Mucosa of rectum (tissue), 2 donors: ENCODE results near the gene ABI1.
"Not testable (repeated sequence)": the region's sequence is repeated elsewhere in the genome, so short reads cannot be mapped to it uniquely, and the experiment has no call there.

Experiments
- H3K27ac ChIP-seq, 2 donors: one replicate each; pipeline ENCODE4 v1.7.0; 2013; ENCODE audit warnings: inconsistent platforms in 2 of 2, low read depth in 2 of 2, low read length in 2 of 2
- H3K27me3 ChIP-seq, 2 donors: one replicate each; pipeline ENCODE4 v1.7.0; 2013; ENCODE audit warnings: low read length in 2 of 2; ENCODE audit not compliant: control insufficient read depth in 2 of 2, insufficient read depth in 2 of 2
- H3K36me3 ChIP-seq, 2 donors: one replicate each; pipeline ENCODE4 v1.7.0; 2013; ENCODE audit warnings: low read length in 2 of 2; ENCODE audit not compliant: control insufficient read depth in 2 of 2, insufficient read depth in 2 of 2
- H3K4me1 ChIP-seq, 2 donors: one replicate each; pipeline ENCODE4 v1.7.0; 2013; ENCODE audit warnings: low read length in 2 of 2, mild to moderate bottlenecking in 1 of 2; ENCODE audit not compliant: control insufficient read depth in 2 of 2, insufficient read depth in 2 of 2
- H3K4me3 ChIP-seq, 2 donors: one replicate each; pipeline ENCODE4 v1.7.0; 2013; ENCODE audit warnings: low read length in 2 of 2
- H3K9ac ChIP-seq, 2 donors: one replicate each; pipeline ENCODE4 v1.7.0; 2013; ENCODE audit warnings: low read length in 2 of 2, low read depth in 1 of 2, mild to moderate bottlenecking in 1 of 2
- H3K9me3 ChIP-seq, 2 donors: one replicate each; pipeline ENCODE4 v1.7.0; 2013; ENCODE audit warnings: low read length in 2 of 2; ENCODE audit not compliant: control insufficient read depth in 2 of 2
- donor health status: healthy.
- donor health status: Normal muscosa, but diverticular disease.

The ABI1 gene

DNA sequence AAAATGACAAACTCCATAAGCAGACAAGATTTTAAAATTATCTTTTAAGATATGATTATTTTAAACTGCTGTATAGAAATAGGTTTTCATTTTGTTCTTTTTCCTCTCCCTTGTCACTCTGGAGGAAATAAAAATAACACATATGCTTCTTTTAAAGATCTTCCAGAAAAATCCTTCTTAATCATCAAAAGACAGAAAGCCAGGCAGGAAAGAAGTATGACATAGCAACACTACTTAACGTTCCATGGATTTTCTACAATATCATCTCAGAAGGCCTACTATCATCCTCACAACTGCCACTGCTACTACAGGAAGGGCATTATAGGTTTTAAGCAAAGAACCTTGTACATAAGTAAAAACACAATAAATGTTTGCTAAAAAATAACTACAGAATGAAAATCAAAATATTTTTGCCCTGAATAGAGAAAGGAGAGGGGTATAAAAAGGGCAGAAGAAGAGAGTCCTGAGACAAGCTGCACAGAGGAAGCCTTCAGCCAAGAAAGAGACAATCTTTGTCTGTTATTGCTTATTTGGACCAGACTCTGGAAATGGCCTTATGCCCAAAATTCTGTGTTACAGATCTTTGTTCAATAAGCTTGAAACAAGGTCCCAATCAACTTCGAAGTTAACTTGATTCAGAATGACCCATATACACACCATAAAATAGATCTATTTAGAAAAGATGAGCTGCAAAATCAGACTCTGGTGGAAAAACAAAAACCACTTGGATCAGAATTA lies 67.8 kb downstream of the ABI1 start:
- Histone ChIP-seq H3K9me3 (no peaks in the 10 kb centered on the region), H3K36me3 (no peaks in the 10 kb centered on the region), H3K27ac (no peak overlapping the region), H3K4me3 (no peak overlapping the region), H3K27me3 (no peaks in the 10 kb centered on the region), H3K9ac (no peak overlapping the region), H3K4me1 (peaks cover 0 to 3% of the 10 kb centered on the region in 2 donors)

DNA sequence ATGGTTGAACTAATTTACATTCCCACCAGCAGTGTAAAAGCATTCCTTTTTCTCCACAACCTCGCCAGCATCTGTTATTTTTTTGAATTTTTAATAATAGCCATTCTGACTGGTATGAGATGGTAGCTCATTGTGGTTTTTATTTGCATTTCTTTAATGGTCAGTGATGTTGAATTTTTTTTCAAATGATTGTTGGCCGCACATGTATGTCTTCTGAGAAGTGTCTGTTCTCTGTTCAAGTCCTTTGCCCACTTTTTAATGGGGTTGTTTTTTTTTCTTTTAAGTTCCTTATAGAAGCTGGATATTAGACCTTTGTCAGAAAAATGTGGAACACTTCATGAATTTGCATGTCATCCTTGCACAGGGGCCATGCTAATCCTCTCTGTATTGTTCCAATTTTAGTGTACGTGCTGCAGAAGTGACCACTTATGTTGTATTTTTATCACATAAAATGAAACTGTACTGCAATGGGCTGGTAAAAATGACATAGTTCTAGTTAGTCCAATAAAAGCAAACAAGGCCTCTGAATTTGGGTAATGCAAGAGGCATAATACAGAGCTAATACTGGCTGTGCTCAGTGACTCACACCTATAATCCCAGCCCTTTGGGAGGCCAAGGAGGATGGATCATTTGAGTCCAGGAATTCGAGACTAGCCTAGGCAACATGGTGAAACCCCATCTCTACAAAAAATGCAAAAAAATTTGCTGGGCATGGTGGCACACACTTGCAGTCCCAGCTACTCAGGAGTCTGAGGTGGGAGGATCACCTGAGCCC lies 70.3 kb downstream of the ABI1 start:
- no peak overlapping the region for H3K27ac ChIP-seq

DNA sequence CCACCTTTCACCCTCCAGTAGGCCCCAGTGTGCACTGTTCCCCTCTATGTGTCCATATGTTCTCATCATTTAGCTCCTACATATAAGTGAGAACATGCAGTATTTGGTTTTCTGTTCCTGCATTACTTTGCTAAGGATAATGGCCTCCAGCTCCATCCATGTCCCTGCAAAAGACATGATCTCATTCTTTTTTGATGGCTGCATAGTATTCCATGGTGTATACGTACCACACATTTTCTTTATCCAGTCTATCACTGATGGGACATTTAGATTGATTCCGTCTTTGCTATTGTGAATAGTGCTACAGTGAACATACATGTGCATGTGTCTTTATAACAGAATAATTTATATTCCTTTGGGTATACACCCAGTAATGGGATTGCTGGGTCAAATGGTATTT lies 71.0 kb downstream of the ABI1 start:
- not testable (repeated sequence) for H3K9me3 ChIP-seq, H3K36me3 ChIP-seq, H3K4me1 ChIP-seq, H3K4me3 ChIP-seq, H3K27me3 ChIP-seq, H3K27ac ChIP-seq, H3K9ac ChIP-seq

More for the DNA sequence above, 70.3 kb downstream of the ABI1 start:
- Histone ChIP-seq H3K36me3 (no peaks in the 10 kb centered on the region), H3K4me1 (peaks cover 3 to 5% of the 10 kb centered on the region in 2 donors), H3K9ac (no peak overlapping the region), H3K9me3 (no peaks in the 10 kb centered on the region), H3K27me3 (no peaks in the 10 kb centered on the region), H3K4me3 (no peak overlapping the region)

GRCh38 chr10:26787362-26787761 lies 73.4 kb downstream of the ABI1 start:
- Histone ChIP-seq H3K27ac (no peak overlapping the region), H3K9me3 (no peaks in the 10 kb centered on the region), H3K4me3 (no peak overlapping the region), H3K9ac (no peak overlapping the region), H3K4me1 (peaks cover 3% of the 10 kb centered on the region in 2 donors), H3K27me3 (no peaks in the 10 kb centered on the region), H3K36me3 (no peaks in the 10 kb centered on the region)

DNA sequence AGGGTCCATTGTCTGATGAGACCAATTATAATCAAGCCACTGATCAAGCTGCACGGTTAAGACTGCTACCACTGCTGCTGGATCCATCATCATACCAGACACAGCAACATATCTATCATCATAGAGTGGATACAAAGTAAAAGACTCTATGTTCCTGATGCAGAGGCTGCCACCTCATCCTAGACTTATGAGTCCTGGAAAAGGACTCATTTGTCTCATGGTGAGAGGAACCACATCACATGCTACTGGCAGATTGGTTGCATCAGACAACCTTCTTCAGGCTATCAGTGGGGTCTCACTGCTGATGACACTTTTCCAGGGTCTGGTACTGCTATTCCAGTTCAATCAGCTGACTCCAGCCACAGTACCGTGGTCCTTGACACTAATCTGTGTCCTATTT lies 79.0 kb downstream of the ABI1 start:
- no peaks in the 10 kb centered on the region for H3K9me3 ChIP-seq
- H3K4me3 ChIP-seq, result no peak overlapping the region
- no peak overlapping the region for H3K9ac ChIP-seq
- no peaks in the 10 kb centered on the region for H3K27me3 ChIP-seq
- peaks cover 17 to 30% of the 10 kb centered on the region in 2 donors for H3K4me1 ChIP-seq
- no peaks in the 10 kb centered on the region for H3K36me3 ChIP-seq
- H3K27ac ChIP-seq, result peak overlapping the region in 1 of 2 donors; percentile 2

DNA sequence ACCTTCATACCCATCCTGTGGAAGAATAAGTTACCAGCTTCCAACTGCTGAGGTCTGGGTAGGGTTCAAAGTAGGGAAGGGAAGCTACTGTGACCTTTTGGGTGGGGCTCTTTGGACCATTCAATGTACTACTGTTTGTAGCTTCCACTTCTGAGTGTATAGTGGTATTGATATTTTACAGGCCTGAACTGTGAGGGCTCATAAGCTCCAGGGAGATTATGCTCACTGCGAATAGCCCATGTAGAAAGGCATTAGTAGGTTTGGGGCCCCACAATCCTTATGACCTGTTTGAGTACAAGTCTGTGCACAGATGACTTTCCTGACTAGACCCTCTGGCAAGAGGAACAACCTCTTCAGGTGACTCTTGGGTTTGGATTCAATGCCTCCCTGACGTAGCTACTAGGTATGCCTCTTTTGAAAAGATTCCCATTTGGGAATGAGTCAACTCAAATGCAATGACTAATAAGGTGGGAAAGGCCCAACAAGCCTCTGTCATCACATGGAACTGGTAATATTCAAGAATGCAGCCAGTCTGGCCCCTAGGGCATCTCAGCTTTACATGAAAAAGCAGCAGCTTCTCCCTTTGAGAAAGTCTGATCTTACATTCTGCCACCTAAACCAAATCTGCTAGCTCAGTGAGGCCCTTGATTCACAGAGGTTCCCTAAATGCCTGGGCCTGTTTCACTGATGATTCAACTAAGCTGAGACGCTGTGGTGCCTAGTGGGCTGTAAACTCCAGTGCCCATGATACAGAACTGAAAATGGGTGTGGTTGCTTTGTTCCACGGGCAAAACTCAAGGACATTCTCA lies 79.8 kb downstream of the ABI1 start:
- Histone ChIP-seq H3K4me3 (no peak overlapping the region), H3K27me3 (no peaks in the 10 kb centered on the region), H3K9me3 (no peaks in the 10 kb centered on the region), H3K4me1 (peaks cover 17 to 30% of the 10 kb centered on the region in 2 donors), H3K9ac (no peak overlapping the region), H3K36me3 (no peaks in the 10 kb centered on the region), H3K27ac (peak overlapping the region in 1 of 2 donors; percentile 2)

- Histone ChIP-seq H3K27me3 (no peaks in the 10 kb centered on the region), H3K9me3 (no peaks in the 10 kb centered on the region), H3K4me3 (no peak overlapping the region), H3K9ac (no peak overlapping the region), H3K27ac (no peak overlapping the region), H3K36me3 (no peaks in the 10 kb centered on the region), H3K4me1 (peaks cover 14 to 26% of the 10 kb centered on the region in 2 donors)
Observed at GRCh38 chr10:26780106-26780792, 80.5 kb downstream of the ABI1 start.

- no peak overlapping the region for H3K4me3 ChIP-seq
- peak overlapping the region; percentile 18 to 59 for H3K27ac ChIP-seq
- no peaks in the 10 kb centered on the region for H3K36me3 ChIP-seq
- H3K27me3 ChIP-seq, result no peaks in the 10 kb centered on the region
- H3K4me1 ChIP-seq, result peaks cover 14 to 26% of the 10 kb centered on the region in 2 donors
- H3K9me3 ChIP-seq, result no peaks in the 10 kb centered on the region
- no peak overlapping the region for H3K9ac ChIP-seq
Observed at GRCh38 chr10:26779176-26779860, 81.4 kb downstream of the ABI1 start.

DNA sequence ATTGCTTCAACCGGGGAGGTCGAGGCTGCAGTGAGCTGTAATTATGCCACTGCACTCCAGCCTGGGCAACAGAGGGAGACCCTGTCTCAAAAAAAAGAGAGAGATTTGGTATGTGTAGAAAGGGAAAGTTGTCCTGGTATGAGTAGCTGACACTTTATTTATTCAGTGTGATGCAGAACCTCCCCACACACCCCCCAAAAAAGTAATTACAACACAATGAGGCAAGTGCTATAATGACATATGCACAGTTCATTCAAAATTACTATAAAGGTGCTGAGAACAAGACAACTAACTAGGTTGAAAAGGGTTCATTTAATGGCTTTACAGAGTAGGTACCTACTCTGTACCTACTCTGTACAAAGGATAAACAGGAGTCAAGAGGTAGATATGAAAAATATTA lies 83.1 kb downstream of the ABI1 start:
- Histone ChIP-seq H3K27me3 (no peaks in the 10 kb centered on the region), H3K4me1 (peaks cover 16 to 26% of the 10 kb centered on the region in 2 donors), H3K4me3 (no peak overlapping the region), H3K27ac (no peak overlapping the region), H3K36me3 (no peaks in the 10 kb centered on the region), H3K9me3 (no peaks in the 10 kb centered on the region), H3K9ac (no peak overlapping the region)
